CD1c-positive myeloid dendritic cell (primary cell): ENCODE data around the gene NAGPA.
A peak's percentile ranks its signal among the peaks of the same experiment; 100 is the strongest.

Experiments used
- DNase-seq: peaks from one replicate; pipeline ENCODE4 v3.0.0-alpha.2; 2016; ENCODE audit errors: extremely low spot score

NAGPA gene

DNA sequence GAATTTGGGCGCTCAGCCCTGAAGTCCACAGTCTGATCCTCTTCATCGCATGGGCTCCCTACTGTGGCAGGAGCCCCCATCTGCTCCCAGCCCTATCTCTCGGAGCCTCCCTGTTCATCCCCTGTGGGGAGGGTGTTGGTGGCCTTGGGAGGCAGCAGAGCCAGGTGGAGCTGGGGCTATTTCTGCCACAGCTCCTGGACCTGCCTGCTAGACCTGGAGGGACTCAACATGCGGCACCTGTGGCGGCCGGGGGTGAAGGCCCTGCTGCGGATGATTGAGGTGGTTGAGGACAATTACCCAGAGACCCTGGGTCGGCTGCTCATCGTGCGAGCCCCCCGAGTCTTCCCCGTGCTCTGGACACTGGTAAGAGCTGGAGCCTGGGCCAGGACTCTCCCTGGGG, 30.5 kb downstream of the NAGPA start:
- no peak for DNase-seq

- DNase-seq, result no peak
Measured at GRCh38 chr16:5002699-5003143, 31.0 kb downstream of the NAGPA start.

DNA sequence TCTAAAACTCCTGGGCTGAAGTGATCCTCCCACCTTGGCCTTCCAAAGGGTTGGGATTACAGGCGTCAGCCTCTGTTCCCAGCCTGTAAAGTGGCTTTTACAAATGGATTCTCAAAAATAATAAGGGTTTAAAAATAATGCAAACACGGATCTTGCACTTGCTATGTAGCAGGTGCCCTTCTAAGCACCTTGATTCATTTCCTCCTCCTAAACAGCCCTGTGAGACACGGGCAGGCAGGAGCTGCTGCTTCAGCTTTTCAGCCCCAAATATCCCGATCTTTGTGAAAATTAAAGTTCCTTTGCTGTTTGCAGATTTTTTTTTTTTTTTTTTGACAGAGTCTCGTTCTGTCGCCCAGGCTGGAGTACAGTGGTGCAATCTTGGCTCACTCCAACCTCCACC, 31.7 kb downstream of the NAGPA start:
- DNase-seq, result no peak

DNA sequence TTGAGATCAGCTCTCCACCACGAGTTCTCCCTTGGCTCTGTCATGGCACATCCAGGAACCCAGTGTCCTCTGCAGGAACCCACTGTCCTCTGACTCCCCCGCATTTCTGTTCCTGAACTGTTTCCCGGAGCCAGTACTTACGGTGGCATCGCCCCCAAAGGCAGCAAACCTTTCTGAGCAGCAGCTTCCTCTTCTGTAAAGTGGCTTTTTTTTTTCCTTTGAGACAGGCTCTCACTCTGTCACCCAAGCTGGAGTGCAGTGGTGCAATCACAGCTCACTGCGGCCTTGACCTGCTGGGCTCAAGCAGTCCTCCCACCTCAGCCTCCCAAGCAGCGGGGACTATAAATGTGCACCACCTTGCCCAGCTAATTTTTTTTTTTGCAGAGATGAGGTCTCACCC, 32.2 kb downstream of the NAGPA start:
- DNase-seq, result peak; percentile 81

DNA sequence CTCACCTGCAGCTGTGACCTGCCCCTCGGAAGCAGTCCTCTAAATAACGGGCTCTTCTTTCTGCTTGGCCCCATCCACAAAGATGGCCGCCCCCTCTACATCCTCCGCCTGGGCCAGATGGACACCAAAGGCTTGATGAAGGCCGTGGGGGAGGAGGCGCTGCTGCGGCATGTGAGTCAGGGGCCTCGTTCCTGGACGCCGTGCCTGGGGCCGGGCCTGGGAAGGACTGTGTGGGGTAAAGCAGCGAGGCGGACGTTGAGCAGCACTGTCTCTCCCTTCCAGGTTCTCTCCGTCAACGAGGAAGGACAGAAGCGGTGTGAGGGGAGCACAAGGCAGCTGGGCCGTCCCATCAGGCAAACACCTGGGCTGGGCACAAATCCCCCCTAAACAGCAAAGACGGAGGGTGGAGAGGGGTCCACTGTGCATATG, 33.1 kb downstream of the NAGPA start:
- no peak for DNase-seq

- DNase-seq, result peak; percentile 32
Measured at GRCh38 chr16:4994719-4995434, 38.9 kb downstream of the NAGPA start.

DNA sequence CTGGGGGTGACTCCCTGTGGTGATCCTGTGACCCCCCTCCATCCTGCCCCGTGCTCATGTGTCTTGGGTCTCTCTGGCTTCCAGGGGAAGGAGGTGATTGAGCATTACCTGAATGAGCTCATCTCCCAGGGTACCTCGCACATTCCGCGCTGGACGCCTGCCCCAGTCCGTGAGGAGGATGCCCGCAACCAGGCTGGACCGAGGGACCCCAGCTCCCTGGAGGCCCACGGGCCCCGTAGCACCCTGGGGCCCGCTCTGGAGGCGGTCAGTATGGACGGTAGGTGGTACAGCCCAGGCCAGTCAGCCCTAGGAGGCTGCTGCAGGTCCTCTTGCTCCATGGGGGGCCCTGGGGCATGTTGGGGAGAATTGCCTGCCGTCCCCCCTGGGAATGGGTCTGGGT, 42.0 kb downstream of the NAGPA start:
- DNase-seq, result no peak

DNA sequence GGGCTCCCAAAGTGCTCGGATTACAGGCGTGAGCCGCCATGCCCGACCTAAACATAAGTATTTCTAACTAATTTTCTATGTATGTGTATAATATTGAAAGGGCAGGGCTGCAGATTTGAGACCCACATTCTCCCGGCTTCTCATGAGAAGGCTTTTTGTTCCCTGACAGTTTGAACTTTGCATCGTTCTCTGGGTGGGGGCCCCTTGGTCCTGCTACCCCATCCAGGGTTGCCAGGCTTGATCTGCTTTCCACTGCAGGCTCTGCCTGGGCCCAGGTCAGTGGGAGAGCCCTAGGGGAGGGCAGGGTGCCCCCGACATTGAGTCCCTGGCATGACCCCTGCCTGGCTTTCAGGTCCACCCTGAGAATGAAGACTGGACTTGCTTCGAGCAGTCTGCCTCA, 43.3 kb downstream of the NAGPA start:
- no peak for DNase-seq

- no peak for DNase-seq
Measured at GRCh38 chr16:4989391-4990006, 44.2 kb downstream of the NAGPA start.

DNA sequence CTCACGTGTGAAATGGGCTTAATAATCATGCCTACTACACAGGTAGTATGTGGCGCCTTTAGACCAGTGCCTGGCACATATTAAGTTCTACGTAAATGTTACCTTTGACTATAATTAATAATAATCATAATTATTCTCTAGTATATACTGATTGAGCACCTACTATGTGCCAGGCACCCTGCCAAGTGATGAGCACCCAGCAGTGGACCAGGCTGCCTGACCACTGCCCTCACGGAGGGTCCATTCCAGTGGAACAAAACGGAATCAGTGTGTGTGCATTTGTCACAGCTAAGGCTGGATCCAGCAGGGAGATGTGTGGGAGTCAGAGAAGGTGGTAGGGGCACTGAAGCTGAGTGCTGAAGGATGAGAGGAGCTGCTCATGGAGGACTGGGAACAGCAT, 45.1 kb downstream of the NAGPA start:
- no peak for DNase-seq

DNA sequence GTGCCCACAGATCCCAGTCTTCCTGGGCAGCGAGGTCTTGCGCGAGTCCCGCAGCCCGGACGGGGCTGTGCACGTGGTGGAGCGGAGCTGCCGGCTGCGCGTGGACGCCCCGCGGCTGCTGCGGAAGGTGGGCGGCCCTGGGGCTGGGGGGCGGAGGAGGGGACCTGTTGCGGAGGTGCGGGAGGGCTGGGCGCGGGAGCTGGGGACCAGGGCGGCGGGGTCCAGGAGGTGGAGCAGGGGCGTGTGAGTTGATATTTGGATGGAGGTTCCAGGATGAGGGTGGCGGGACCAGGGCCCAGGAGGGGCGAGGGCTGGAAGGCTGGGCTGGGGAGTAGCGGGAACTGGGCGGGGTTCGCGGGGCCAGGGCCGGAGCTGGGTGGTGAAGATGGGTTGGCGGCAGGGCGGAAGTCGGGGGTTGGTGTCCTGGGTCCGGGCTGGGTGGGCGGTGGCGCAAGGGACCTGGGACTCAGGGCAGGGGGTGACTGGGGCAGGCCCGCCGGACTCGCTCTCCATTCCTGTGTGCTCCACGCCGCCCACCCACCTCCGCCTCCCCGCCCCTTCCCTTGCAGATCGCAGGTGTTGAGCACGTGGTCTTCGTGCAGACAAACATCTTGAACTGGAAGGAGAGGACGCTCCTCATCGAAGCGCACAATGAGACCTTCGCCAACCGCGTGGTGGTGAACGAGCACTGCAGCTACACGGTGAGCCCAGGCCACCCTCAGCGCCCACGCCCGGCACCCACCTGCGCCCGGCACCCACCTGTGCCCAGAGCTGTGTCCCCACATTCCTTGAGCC, 46.0 kb downstream of the NAGPA start:
- DNase-seq, result no peak

- DNase-seq, result no peak
Measured at GRCh38 chr16:4987250-4987579, 46.5 kb downstream of the NAGPA start.

- no peak for DNase-seq
Measured at GRCh38 chr16:4984174-4984990, 49.4 kb downstream of the NAGPA start.

DNA sequence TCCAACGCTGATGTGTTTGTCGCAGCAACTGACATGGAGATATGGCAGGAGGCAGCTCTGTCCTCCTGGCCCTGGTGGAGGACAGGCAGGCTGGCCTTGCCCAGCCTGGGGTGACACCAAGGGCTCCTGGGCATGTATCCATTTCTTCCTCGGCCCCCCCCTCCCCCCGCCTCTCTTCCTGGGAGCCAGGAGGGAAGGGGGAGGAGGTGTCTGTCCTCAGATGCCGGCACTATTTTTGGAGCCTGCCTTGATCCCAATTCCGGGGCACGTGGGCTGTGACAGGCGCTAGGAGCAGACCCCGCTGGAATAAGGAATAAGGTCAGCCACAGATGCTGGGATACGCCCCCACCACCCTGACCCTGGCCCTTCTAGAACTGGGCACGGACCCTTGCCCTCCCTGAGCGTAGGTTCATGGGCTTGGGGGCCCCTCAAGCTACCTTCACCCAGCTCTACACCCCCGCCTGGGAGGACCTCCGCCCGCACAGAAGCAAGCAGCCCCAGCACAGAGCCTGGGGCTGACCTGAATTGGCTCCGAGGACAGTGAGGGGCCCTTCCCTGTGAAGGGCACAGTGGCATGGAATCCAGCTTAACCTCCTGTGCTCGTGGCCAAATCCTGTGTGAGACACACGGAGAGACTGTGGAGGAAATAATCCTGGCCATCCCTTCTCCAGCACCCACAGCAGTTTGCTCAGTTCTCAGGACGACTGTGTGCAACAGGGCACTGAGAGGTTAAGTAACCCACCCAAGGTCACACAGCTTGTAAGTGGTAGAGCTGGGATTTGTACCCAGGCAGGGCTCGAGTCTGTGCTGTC, 51.5 kb downstream of the NAGPA start:
- DNase-seq, result no peak

GRCh38 chr16:4981473-4981872, 52.3 kb downstream of the NAGPA start:
- no peak for DNase-seq

DNA sequence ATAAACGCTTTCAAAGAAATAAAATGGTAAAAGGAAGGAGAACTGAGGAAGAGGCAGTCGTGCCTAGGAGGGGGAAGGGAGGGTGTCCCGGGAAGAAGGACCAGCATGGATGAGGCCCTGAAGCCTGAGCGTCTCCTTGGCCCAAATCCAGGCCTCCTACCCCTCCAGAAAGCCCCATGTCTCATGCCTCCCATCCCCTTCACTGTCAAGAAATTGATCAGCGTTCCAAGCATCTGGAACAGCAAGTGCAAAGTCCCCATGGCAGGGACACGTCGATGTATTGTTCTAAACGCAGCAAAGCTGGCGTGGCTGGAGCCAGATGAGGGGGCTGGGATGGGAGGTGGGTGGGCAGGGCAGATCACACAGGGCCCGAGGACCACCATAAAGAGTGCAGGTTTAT, 53.0 kb downstream of the NAGPA start:
- no peak for DNase-seq

DNA sequence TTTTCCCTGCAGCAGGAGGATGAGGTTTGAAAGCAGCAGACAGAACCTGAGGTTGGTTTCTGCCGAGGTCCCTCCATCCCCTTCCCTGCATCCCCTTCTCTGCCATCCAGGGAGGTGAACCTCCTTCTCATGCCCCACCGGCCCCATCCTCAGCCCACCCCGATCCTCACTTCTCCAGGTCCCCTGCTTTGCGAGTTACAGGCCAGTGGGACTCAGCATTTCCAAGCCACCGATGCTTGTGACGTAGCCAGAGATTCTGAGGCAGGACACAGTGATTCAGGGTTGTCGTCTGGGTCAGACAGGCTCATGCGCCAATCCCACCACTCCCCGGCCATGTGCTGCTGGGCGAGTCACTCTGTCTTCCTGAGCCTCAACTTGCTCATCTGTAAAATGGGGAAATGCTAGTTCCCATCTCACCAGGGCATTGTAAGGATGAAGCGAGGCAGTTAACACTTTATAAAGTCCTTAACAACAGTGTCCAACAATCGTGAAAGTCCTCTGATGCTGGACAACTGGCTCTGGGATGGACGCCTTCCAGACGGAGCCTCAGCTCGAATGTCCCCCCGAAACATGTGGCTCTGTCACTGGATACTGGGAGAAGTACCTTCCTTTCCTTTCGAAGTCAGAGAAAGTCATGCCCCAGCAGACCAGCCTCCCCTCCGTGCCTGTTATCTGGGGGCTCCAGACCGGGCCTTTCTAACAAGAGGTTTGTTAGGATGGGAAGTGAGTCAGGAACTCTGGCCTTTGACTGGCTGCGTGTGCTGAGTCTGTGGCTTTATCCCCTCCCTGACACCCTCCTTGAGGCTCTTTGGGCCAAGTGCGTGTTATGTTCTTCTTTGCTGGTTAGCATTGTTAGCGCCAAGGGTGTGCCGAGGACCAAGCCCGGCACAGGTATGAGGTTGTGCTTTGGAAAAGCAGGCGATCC, 53.7 kb downstream of the NAGPA start:
- DNase-seq, result no peak

GRCh38 chr16:4979164-4979563, 54.6 kb downstream of the NAGPA start:
- no peak for DNase-seq

GRCh38 chr16:4976611-4977145, 57.1 kb downstream of the NAGPA start:
- DNase-seq, result no peak

- DNase-seq, result peak; percentile 84
Measured at GRCh38 chr16:4976079-4976478, 57.7 kb downstream of the NAGPA start.
